Left ventricle myocardium inferior (tissue), 1 donor: Measurements from ENCODE around the gene EFEMP2. TPM values are rescaled to one million over a fixed set of nuclear protein-coding genes. Genes with fewer than 3 reads are reported as not detected.
"Not testable (repeated sequence)": the region's sequence is repeated elsewhere in the genome, so short reads cannot be mapped to it uniquely, and the experiment has no call there.

Source experiments
- DNase-seq: peaks from one replicate; pipeline ENCODE4 v3.0.0-alpha.2; 2020
- H3K27ac ChIP-seq: fragments of 200-600 bp; replicated peaks from 2 replicates; pipeline ENCODE4 v1.8.0; 2021
- H3K27me3 ChIP-seq: fragments of 200-600 bp; 2 replicates; pipeline ENCODE4 v1.8.0; 2021; ENCODE audit warnings: low read depth
- H3K36me3 ChIP-seq: fragments of 200-600 bp; 2 replicates; pipeline ENCODE4 v1.8.0; 2021
- H3K4me1 ChIP-seq: fragments of 200-600 bp; 2 replicates; pipeline ENCODE4 v1.8.0; 2021
- H3K4me3 ChIP-seq: fragments of 200-600 bp; 2 replicates; pipeline ENCODE4 v1.8.0; 2021; ENCODE audit warnings: mild to moderate bottlenecking, moderate library complexity
- H3K9me3 ChIP-seq: fragments of 200-600 bp; replicated peaks from 2 replicates; pipeline ENCODE4 v1.8.0; 2021
- CTCF ChIP-seq: fragments of 200-600 bp; IDR thresholded peaks from 2 replicates; pipeline ENCODE4 v1.8.0; 2021; ENCODE audit warnings: antibody characterized with exemption, mild to moderate bottlenecking, borderline replicate concordance
- intact Hi-C: fragments of 100-400 bp; cut with micrococcal nuclease; formaldehyde crosslinking; loops from one replicate; pipeline ENCODE4 v1.11.0; 2022
- total RNA-seq: library from RNA; stranded (reverse); fragmentation: NEBNext Ultra II Directional; extraction: Animal tissue kit (Norgen Biotek cat#: 25700); gene quantifications from one replicate; pipeline ENCODE4 v1.2.1, GENCODE V29; 2021
- donor health status: DM: no; HTN: yes; CAD: no; lungs with severe emphysema.

The EFEMP2 gene
- total RNA-seq, 1 donor from 2014 or later: 85.1 TPM

- TF ChIP-seq CTCF: no peak
- Histone ChIP-seq H3K36me3 (no peaks in the 10 kb centered on the region), H3K4me3 (peak within 1 kb of the TSS; percentile 77), H3K27ac (peak within 1 kb of the TSS; percentile 38), H3K4me1 (peaks cover 18% of the 10 kb centered on the region), H3K9me3 (no peaks in the 10 kb centered on the region), H3K27me3 (peaks cover 3% of the 10 kb centered on the region)
- intact Hi-C loops: no loop called here
- DNase-seq: peak; percentile 97
Measured at GRCh38 chr11:65833297-65834030, 39.1 kb downstream of the EFEMP2 start, which contains the start of gene SNX32. SNX32 (plus strand) TSS chr11:65833963; CDS start chr11:65834066, 103 bp downstream.

GRCh38 chr11:65832231-65832630 is 40.4 kb downstream of the EFEMP2 start:
- not testable (repeated sequence) for H3K4me3 ChIP-seq

GRCh38 chr11:65829459-65829858 is 43.1 kb downstream of the EFEMP2 start:
- Histone ChIP-seq H3K4me1 (peaks cover 17% of the 10 kb centered on the region), H3K36me3 (no peaks in the 10 kb centered on the region), H3K27ac (no peak overlapping the region), H3K27me3 (peaks cover 3% of the 10 kb centered on the region), H3K9me3 (no peaks in the 10 kb centered on the region), H3K4me3 (no peak overlapping the region)
- DNase-seq: no peak
- intact Hi-C loops: no loop called here
- no peak for TF ChIP-seq CTCF

More at GRCh38 chr11:65832231-65832630, 40.4 kb downstream of the EFEMP2 start:
- DNase-seq, H3K36me3 ChIP-seq, H3K9me3 ChIP-seq, H3K27me3 ChIP-seq, H3K27ac ChIP-seq, intact Hi-C loops: not testable (repeated sequence)
- H3K4me1 ChIP-seq: peaks cover 18% of the 10 kb centered on the region

- Histone ChIP-seq H3K27me3 (peaks cover 3% of the 10 kb centered on the region), H3K4me1 (no peaks in the 10 kb centered on the region), H3K4me3 (no peak overlapping the region), H3K9me3 (no peaks in the 10 kb centered on the region), H3K27ac (no peak overlapping the region), H3K36me3 (no peaks in the 10 kb centered on the region)
- intact Hi-C loops: no loop called here
- DNase-seq: no peak
- no peak for TF ChIP-seq CTCF
Measured at GRCh38 chr11:65826984-65827735, 45.4 kb downstream of the EFEMP2 start.

GRCh38 chr11:65822776-65823528 is 49.6 kb downstream of the EFEMP2 start:
- intact Hi-C loops: no loop called here
- DNase-seq: no peak
- Histone ChIP-seq H3K4me3 (no peak overlapping the region), H3K9me3 (no peaks in the 10 kb centered on the region), H3K27me3 (no peaks in the 10 kb centered on the region), H3K36me3 (no peaks in the 10 kb centered on the region), H3K4me1 (no peaks in the 10 kb centered on the region), H3K27ac (no peak overlapping the region)
- no peak for TF ChIP-seq CTCF
